Measurements from ENCODE around the gene PPP1R10.

GRCh38 chr6:30654798-30655742 is 38.0 kb upstream of the PPP1R10 start:
- TF ChIP-seq EZH2 (IDR thresholded peaks at IDR 0.05) (no peak), POLR2AphosphoS5 (IDR thresholded peaks at IDR 0.05; ENCODE audit: borderline replicate concordance, low read depth, low read length) (no peak), FOXP2 (optimal IDR thresholded peaks at IDR 0.05; ENCODE audit: control extremely low read depth, extremely low read length, insufficient read depth) (no peak)
